ENCODE measurements around the gene CYP4F11. TPM values are rescaled to one million over a fixed set of nuclear protein-coding genes. Genes with fewer than 3 reads are reported as not detected.

Gene CYP4F11
- total and polyA plus RNA-seq, 2 experiments from 2014 or later, result not detected

DNA sequence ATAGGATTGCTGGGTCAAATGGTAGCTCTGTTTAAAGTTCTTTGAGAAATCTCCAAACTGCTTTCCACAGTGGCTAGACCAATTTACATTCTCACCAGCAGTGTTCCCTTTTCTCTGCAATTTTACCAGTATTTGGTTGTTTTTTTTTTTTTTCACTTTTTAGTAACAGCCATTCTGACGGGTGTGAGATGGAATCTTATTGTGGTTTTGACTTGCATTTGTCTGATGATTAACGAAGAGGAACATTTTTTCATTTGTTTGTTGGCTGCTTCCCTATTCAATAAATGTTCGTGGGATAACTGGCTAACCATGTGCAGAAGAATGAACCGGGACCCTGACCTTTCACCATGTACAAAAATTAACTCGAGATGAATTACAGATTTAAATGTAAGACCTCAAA is 67.7 kb downstream of the CYP4F11 start:
- H3K36me3 Mint-ChIP-seq (ENCODE audit: low read depth), result peaks cover 40% of the 10 kb centered on the region
- no peak overlapping the region for H2AFZ ChIP-seq
- DNase-seq (ENCODE audit: low spot score) (no peak), ATAC-seq (no peak)
- H3K79me2 ChIP-seq (replicated peaks; ENCODE audit: insufficient read depth), result no peaks in the 10 kb centered on the region
- H3F3A ChIP-seq (replicated peaks; ENCODE audit: low read depth), result no peaks in the 10 kb centered on the region
- no peaks in the 10 kb centered on the region for H3K27me3 ChIP-seq (ENCODE audit: insufficient read depth)
- no peak overlapping the region for H3K27ac ChIP-seq (ENCODE audit: low read depth)
- peaks cover 4% of the 10 kb centered on the region for H3K27me3 Mint-ChIP-seq (ENCODE audit: insufficient read depth, low read depth, poor library complexity)
- no peaks in the 10 kb centered on the region for H3K4me1 ChIP-seq (ENCODE audit: insufficient read depth)
- H3K27ac Mint-ChIP-seq, result no peak overlapping the region
- H3K4me1 Mint-ChIP-seq, result no peaks in the 10 kb centered on the region
- no peaks in the 10 kb centered on the region; the same call in 1 of the 2 replicates for H3K36me3 ChIP-seq (ENCODE audit: insufficient read depth)
- no peak overlapping the region for H3K4me2 ChIP-seq
- H3K4me3 ChIP-seq, result no peak overlapping the region
- TF ChIP-seq, protein P1, sequence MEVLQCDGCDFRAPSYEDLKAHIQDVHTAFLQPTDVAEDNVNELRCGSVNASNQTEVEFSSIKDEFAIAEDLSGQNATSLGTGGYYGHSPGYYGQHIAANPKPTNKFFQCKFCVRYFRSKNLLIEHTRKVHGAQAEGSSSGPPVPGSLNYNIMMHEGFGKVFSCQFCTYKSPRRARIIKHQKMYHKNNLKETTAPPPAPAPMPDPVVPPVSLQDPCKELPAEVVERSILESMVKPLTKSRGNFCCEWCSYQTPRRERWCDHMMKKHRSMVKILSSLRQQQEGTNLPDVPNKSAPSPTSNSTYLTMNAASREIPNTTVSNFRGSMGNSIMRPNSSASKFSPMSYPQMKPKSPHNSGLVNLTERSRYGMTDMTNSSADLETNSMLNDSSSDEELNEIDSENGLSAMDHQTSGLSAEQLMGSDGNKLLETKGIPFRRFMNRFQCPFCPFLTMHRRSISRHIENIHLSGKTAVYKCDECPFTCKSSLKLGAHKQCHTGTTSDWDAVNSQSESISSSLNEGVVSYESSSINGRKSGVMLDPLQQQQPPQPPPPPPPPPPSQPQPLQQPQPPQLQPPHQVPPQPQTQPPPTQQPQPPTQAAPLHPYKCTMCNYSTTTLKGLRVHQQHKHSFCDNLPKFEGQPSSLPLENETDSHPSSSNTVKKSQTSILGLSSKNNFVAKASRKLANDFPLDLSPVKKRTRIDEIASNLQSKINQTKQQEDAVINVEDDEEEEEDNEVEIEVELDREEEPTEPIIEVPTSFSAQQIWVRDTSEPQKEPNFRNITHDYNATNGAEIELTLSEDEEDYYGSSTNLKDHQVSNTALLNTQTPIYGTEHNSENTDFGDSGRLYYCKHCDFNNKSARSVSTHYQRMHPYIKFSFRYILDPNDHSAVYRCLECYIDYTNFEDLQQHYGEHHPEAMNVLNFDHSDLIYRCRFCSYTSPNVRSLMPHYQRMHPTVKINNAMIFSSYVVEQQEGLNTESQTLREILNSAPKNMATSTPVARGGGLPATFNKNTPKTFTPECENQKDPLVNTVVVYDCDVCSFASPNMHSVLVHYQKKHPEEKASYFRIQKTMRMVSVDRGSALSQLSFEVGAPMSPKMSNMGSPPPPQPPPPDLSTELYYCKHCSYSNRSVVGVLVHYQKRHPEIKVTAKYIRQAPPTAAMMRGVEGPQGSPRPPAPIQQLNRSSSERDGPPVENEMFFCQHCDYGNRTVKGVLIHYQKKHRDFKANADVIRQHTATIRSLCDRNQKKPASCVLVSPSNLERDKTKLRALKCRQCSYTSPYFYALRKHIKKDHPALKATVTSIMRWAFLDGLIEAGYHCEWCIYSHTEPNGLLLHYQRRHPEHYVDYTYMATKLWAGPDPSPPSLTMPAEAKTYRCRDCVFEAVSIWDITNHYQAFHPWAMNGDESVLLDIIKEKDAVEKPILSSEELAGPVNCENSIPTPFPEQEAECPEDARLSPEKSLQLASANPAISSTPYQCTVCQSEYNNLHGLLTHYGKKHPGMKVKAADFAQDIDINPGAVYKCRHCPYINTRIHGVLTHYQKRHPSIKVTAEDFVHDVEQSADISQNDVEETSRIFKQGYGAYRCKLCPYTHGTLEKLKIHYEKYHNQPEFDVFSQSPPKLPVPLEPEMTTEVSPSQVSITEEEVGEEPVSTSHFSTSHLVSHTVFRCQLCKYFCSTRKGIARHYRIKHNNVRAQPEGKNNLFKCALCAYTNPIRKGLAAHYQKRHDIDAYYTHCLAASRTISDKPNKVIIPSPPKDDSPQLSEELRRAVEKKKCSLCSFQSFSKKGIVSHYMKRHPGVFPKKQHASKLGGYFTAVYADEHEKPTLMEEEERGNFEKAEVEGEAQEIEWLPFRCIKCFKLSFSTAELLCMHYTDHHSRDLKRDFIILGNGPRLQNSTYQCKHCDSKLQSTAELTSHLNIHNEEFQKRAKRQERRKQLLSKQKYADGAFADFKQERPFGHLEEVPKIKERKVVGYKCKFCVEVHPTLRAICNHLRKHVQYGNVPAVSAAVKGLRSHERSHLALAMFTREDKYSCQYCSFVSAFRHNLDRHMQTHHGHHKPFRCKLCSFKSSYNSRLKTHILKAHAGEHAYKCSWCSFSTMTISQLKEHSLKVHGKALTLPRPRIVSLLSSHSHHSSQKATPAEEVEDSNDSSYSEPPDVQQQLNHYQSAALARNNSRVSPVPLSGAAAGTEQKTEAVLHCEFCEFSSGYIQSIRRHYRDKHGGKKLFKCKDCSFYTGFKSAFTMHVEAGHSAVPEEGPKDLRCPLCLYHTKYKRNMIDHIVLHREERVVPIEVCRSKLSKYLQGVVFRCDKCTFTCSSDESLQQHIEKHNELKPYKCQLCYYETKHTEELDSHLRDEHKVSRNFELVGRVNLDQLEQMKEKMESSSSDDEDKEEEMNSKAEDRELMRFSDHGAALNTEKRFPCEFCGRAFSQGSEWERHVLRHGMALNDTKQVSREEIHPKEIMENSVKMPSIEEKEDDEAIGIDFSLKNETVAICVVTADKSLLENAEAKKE (CRISPR knock-in tag; IDR thresholded peaks at IDR 0.05), result no peak
- TF ChIP-seq CREB1 (CRISPR knock-in tag; IDR thresholded peaks at IDR 0.05; ENCODE audit: low read depth) (no peak), EZH2phosphoT487 (IDR thresholded peaks at IDR 0.05; ENCODE audit: unreplicated experiment) (no peak)
- TF ChIP-seq, protein P2, sequence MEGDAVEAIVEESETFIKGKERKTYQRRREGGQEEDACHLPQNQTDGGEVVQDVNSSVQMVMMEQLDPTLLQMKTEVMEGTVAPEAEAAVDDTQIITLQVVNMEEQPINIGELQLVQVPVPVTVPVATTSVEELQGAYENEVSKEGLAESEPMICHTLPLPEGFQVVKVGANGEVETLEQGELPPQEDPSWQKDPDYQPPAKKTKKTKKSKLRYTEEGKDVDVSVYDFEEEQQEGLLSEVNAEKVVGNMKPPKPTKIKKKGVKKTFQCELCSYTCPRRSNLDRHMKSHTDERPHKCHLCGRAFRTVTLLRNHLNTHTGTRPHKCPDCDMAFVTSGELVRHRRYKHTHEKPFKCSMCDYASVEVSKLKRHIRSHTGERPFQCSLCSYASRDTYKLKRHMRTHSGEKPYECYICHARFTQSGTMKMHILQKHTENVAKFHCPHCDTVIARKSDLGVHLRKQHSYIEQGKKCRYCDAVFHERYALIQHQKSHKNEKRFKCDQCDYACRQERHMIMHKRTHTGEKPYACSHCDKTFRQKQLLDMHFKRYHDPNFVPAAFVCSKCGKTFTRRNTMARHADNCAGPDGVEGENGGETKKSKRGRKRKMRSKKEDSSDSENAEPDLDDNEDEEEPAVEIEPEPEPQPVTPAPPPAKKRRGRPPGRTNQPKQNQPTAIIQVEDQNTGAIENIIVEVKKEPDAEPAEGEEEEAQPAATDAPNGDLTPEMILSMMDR (conservative IDR thresholded peaks at IDR 0.05; ENCODE audit: low read depth in 2 of 2), result no peak
- H3K9me3 Mint-ChIP-seq, result peaks cover 94% of the 10 kb centered on the region
- no peaks in the 10 kb centered on the region for H4K20me1 ChIP-seq (replicated peaks; ENCODE audit: insufficient read depth)
- no peak overlapping the region for H3K4me3 Mint-ChIP-seq
- H3K9me2 ChIP-seq (ENCODE audit: insufficient read depth), result no peaks in the 10 kb centered on the region

All from GM23338 (cell line).